Lower leg skin (tissue), 4 donors: ENCODE data around the gene FRMD8. TPM values are rescaled to one million over a fixed set of nuclear protein-coding genes. Genes with fewer than 3 reads are reported as not detected.

Experiments used
- DNase-seq, 2 donors: peaks; one replicate each; pipeline ENCODE4 v3.0.0-alpha.2; 2019; ENCODE audit warnings: low spot score in 2 of 2
- H3K4me3 ChIP-seq: fragments of 200-600 bp; sonication (generic); 2 replicates; pipeline ENCODE4 v1.5.1; 2017; ENCODE audit warnings: mild to moderate bottlenecking, low read depth; ENCODE audit not compliant: poor library complexity, severe bottlenecking
- POLR2A ChIP-seq, 2 donors: fragments of 450-650 bp; IDR thresholded peaks; one replicate each; pipeline ENCODE4 v1.6.1; 2016 to 2017; ENCODE audit warnings: antibody characterized with exemption in 2 of 2, mild to moderate bottlenecking in 1 of 2, moderate library complexity in 1 of 2
- WGBS, 2 donors: methylation state at CpG; one replicate each; pipeline ENCODE4 v1.1.5; 2018; 5-methylcytosine and 5-hydroxymethylcytosine counted together
- intact Hi-C: fragments of 100-400 bp; cut with DNase I; formaldehyde crosslinking; loops from one replicate; pipeline ENCODE4 v1.15.0; 2023; ENCODE audit warnings: low total_unique reads
- total RNA-seq, 4 donors: library from RNA; depleted of rRNA; stranded (reverse); fragments of >200 nt; gene quantifications; one replicate each; pipeline ENCODE4 v1.1.0, GENCODE V29; 2016
- TF ChIP-seq, protein P1 (sequence below), 3 donors: fragments of 450-650 bp; IDR thresholded peaks; one replicate each; pipeline ENCODE4 v1.5.1; 2016; ENCODE audit warnings: antibody characterized with exemption in 3 of 3, mild to moderate bottlenecking in 3 of 3, moderate library complexity in 2 of 3

Gene FRMD8
- total RNA-seq, 4 donors from 2014 or later: 81.8 to 135 (median 112) TPM

DNA sequence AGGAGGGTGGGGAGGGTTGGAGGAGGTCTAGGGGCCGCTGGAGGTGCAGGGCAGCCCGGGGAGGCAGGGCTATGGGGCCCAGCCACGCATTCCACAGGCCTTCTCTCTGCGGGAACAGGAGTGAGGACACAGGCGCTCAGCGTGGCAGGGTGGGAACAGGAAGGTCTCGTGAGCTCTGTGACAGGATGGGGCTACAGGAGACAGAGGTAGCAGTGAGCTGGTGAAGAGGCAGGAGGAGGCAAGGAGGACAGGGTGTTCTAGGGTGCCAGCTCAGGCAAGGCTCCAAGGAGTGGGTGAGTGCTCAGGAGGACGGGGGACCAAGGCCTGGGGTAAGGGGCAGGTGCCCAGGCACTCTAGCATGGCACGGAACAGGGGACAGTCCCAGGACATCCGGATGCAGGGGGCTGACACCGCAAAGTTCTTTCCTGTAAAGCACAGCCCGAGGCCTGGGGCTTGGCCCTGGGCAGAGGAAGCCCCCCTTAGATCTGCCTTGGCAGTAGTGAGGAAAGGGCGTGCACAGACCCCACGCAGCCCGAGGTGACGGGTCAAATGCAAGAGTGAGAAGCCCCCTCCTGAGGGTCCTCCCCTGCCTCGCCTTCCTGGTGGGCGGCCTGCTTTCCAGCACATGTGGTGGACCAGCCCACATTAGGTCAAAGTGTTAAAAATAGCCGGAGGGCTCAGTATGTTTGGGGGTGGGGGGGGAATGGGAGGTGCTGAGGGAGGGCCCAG lies 31.4 kb downstream of the FRMD8 start:
- intact Hi-C loops: loop anchor here (5.0 kb wide), 1 partner anchor 89 kb away; no protein-coding TSS in a partner anchor
- DNase-seq: peak in 1 of 2 donors; percentile 93
- no peak overlapping the region for H3K4me3 ChIP-seq
- 11% methylated on average over 13 to 17 of the region's 19 CpGs for WGBS, 2 donors
- TF ChIP-seq POLR2A (IDR thresholded peaks at IDR 0.05): no peak
- TF ChIP-seq, protein P1, sequence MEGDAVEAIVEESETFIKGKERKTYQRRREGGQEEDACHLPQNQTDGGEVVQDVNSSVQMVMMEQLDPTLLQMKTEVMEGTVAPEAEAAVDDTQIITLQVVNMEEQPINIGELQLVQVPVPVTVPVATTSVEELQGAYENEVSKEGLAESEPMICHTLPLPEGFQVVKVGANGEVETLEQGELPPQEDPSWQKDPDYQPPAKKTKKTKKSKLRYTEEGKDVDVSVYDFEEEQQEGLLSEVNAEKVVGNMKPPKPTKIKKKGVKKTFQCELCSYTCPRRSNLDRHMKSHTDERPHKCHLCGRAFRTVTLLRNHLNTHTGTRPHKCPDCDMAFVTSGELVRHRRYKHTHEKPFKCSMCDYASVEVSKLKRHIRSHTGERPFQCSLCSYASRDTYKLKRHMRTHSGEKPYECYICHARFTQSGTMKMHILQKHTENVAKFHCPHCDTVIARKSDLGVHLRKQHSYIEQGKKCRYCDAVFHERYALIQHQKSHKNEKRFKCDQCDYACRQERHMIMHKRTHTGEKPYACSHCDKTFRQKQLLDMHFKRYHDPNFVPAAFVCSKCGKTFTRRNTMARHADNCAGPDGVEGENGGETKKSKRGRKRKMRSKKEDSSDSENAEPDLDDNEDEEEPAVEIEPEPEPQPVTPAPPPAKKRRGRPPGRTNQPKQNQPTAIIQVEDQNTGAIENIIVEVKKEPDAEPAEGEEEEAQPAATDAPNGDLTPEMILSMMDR (IDR thresholded peaks at IDR 0.05): no peak

DNA sequence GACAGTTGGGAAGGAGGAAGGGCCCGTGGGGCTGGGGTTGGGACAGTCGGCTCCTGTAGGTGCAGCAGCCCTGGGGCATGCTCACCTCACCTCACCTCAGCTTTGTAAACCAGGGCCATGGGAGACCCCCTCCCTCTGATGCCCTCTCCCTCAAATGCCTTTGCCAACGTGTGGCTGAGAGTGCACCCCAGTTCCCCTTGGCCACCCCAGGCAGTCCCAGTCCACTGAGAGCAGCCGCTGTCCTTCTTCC lies 31.9 kb downstream of the FRMD8 start:
- WGBS, 2 donors: 0 to 7% methylated on average over 4 of the region's 4 CpGs
- no peak for DNase-seq

DNA sequence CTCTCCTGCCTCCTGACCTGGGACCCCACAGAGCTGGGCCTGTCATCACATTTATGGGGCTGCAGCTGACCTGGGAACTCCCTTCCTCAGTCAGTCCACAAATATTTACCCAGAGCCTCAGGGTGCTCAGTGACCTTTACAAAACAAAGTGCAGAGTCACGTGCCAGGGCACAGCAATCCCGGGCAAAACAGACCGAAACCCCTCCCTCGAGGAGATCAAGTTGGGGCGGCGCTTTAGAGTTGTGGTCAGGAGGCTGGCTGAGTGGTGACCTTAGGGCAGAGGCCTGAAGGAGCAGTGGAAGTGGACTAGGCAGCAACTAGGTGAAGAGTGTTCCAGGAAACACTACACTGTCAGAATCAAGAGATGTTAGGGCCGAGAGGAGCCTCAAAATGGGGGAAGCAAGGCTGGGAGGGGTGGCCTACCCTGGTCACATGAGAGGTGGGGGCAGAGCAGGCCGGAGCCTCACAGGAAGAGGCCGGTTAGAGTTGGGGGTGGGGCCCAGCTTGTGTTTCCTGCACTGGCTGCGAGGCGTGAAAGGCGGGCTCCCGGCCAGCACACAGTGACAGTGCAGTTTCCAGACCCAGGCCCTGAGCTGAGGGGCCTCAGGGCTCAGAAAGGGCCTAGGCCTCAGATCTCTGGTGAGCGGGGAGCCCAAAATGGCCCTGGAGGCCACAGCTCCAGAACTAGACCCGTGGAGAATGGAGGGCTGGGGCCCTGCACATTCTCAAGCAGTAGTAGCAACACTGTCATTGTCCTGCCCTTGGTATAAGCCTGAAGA lies 32.4 kb downstream of the FRMD8 start:
- peak in 1 of 2 donors; percentile 22 for TF ChIP-seq POLR2A (IDR thresholded peaks at IDR 0.05)
- TF ChIP-seq, protein P1 (IDR thresholded peaks at IDR 0.05): no peak
- 1 to 2% methylated on average over 11 to 15 of the region's 15 CpGs for WGBS, 2 donors
- peak overlapping the region; percentile 14 for H3K4me3 ChIP-seq
- DNase-seq: peak; percentile 96 to 99
- intact Hi-C loops: loop anchor here (5.0 kb wide), 1 partner anchor 88 kb away; no protein-coding TSS in a partner anchor

More for the DNA sequence above, 31.9 kb downstream of the FRMD8 start:
- TF ChIP-seq, protein P1 (IDR thresholded peaks at IDR 0.05): no peak
- TF ChIP-seq POLR2A (IDR thresholded peaks at IDR 0.05): no peak
- intact Hi-C loops: loop anchor here (5.0 kb wide), 1 partner anchor 89 kb away; no protein-coding TSS in a partner anchor
- H3K4me3 ChIP-seq: no peak overlapping the region

DNA sequence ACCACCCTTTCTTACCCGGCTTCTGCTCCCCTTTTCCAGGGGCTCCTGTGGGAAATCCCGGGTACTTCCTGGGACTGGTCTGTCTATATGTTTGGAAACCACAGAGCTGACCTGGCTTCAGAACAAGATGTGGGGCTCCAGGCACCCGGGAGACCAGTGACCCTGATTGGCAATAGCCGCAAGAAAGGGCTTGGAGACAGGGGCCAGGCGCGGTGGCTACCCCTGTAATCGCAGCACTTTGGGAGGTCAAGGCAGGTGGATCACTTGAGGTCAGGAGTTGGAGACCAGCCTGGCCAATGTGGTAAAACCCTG lies 33.0 kb downstream of the FRMD8 start:
- DNase-seq: peak in 1 of 2 donors; percentile 90
- intact Hi-C loops: loop anchor here (5.0 kb wide), 1 partner anchor 88 kb away; no protein-coding TSS in a partner anchor
- WGBS, 2 donors: 12 to 21% methylated on average over 7 of the region's 7 CpGs
- peak overlapping the region; percentile 14 for H3K4me3 ChIP-seq
- TF ChIP-seq, protein P1 (IDR thresholded peaks at IDR 0.05): no peak
- TF ChIP-seq POLR2A (IDR thresholded peaks at IDR 0.05): no peak

DNA sequence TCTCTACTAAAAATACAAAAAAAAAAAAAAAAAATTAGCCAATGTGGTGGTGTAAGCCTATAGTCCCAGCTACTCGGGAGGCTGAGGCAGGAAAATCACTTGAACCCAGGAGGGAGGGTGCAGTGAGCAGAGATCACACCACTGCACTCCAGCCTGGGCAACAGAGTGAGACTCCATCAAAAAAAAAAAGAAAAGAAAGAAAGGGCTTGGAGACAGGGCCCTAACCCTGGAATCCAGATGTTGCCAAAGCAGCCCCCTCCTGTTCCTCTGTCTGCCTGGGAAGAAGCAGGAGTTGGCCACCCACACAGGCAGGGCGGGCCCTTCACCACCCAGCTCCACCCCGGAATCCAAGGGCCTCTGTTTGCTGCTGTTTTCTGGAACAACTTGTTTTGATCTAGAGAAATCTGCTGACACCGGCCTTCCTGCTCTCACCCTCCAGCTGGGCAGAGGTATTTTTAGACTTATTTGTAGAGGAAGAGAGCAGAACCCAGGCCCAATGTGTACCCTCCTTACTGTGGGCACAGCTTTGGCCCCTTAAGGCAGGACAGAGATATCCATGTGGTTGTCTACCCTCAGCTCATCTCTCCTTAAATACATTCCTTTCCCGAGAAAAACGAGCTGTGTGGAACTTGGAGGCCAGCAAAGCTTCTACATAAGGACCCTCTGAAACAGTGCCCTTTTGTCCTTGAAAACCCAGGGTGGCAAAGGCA lies 33.5 kb downstream of the FRMD8 start:
- no peak overlapping the region for H3K4me3 ChIP-seq
- DNase-seq: peak; percentile 97 to 99
- TF ChIP-seq POLR2A (IDR thresholded peaks at IDR 0.05): peak in 1 of 2 donors; percentile 38
- TF ChIP-seq, protein P1 (IDR thresholded peaks at IDR 0.05): no peak
- intact Hi-C loops: loop anchor here (5.0 kb wide), 2 partner anchors 77 to 87 kb away; partner anchors contain the start of gene MALAT1
- 0% methylated on average over 6 of the region's 6 CpGs for WGBS, 2 donors
